HepG2 (cell line): ENCODE measurements around the gene NPAS2. TPM values are rescaled to one million over a fixed set of nuclear protein-coding genes. Genes with fewer than 3 reads are reported as not detected.

Source experiments
- ASH2L ChIP-seq: fragments of 300-600, 200-600 bp; sonication (generic); IDR thresholded peaks from 2 replicates; pipeline ENCODE4 v1.7.0; 2017; ENCODE audit warnings: low read depth, mild to moderate bottlenecking, moderate library complexity, mixed read lengths, low read length; ENCODE audit not compliant: insufficient read length
- CENPT ChIP-seq: sonication (generic); formaldehyde crosslinking; IDR thresholded peaks from 2 replicates; pipeline ENCODE4 v1.8.0; 2022; ENCODE audit warnings: low read depth, mild to moderate bottlenecking, moderate library complexity, missing genetic modification reagents
- EEA1 ChIP-seq: sonication (generic); formaldehyde crosslinking; IDR thresholded peaks from 2 replicates; pipeline ENCODE4 v1.5.1; 2020; ENCODE audit warnings: mild to moderate bottlenecking, missing genetic modification reagents, borderline replicate concordance
- FOXC1 ChIP-seq: sonication (generic); formaldehyde crosslinking; IDR thresholded peaks from 2 replicates; pipeline ENCODE4 v1.8.0; 2022; ENCODE audit warnings: mild to moderate bottlenecking, missing genetic modification reagents, borderline replicate concordance
- IKZF4 ChIP-seq: sonication (generic); formaldehyde crosslinking; IDR thresholded peaks from 2 replicates; pipeline ENCODE4 v1.5.1; 2020; ENCODE audit warnings: borderline replicate concordance, mild to moderate bottlenecking, low read depth, missing genetic modification reagents; ENCODE audit errors: not compliant biosample characterization
- MED13 ChIP-seq: sonication (generic); formaldehyde crosslinking; IDR thresholded peaks from 2 replicates; pipeline ENCODE4 v1.5.0; 2020; ENCODE audit warnings: missing genetic modification reagents
- NFATC3 ChIP-seq: sonication (generic); formaldehyde crosslinking; IDR thresholded peaks from 2 replicates; pipeline ENCODE4 v1.5.1; 2020; ENCODE audit warnings: mild to moderate bottlenecking, missing genetic modification reagents
- RAD51 ChIP-seq: fragments of 450-650 bp; IDR thresholded peaks from 2 replicates; pipeline ENCODE4 v1.6.1; 2016; ENCODE audit warnings: borderline replicate concordance
- RFXANK ChIP-seq: IDR thresholded peaks from 2 replicates; pipeline ENCODE4 v1.6.1; 2016
- SMAD9 ChIP-seq: sonication (generic); formaldehyde crosslinking; IDR thresholded peaks from 2 replicates; pipeline ENCODE4 v1.5.1; 2020; ENCODE audit warnings: mild to moderate bottlenecking, missing genetic modification reagents
- ZFP82 ChIP-seq: sonication (generic); formaldehyde crosslinking; IDR thresholded peaks from 2 replicates; pipeline ENCODE4 v1.5.1; 2020; ENCODE audit warnings: mild to moderate bottlenecking, missing genetic modification reagents, borderline replicate concordance
- ZNF432 ChIP-seq: sonication (generic); formaldehyde crosslinking; IDR thresholded peaks from 2 replicates; pipeline ENCODE4 v1.5.0; 2020; ENCODE audit warnings: missing genetic modification reagents, mild to moderate bottlenecking, borderline replicate concordance
- ZNF530 ChIP-seq: sonication (generic); formaldehyde crosslinking; IDR thresholded peaks from 2 replicates; pipeline ENCODE4 v1.5.0; 2020; ENCODE audit warnings: low read depth, mild to moderate bottlenecking, missing genetic modification reagents
- ZNF556 ChIP-seq: sonication (generic); formaldehyde crosslinking; IDR thresholded peaks from 2 replicates; pipeline ENCODE4 v1.4.0; 2020; ENCODE audit warnings: mild to moderate bottlenecking, missing genetic modification reagents, borderline replicate concordance
- ZNF629 ChIP-seq: sonication (generic); formaldehyde crosslinking; conservative IDR thresholded peaks from 2 replicates; pipeline ENCODE4 v1.5.0; 2020; ENCODE audit warnings: missing genetic modification reagents
- ZNF775 ChIP-seq: sonication (generic); formaldehyde crosslinking; IDR thresholded peaks from 2 replicates; pipeline ENCODE4 v1.4.0; 2020; ENCODE audit warnings: missing genetic modification reagents, mild to moderate bottlenecking, moderate library complexity, borderline replicate concordance
- ZNF879 ChIP-seq: sonication (generic); formaldehyde crosslinking; IDR thresholded peaks from 2 replicates; pipeline ENCODE4 v1.8.1; 2023; ENCODE audit warnings: missing genetic modification reagents
- ZSCAN22 ChIP-seq: sonication (generic); formaldehyde crosslinking; IDR thresholded peaks from 2 replicates; pipeline ENCODE4 v1.4.0; 2020; ENCODE audit warnings: mild to moderate bottlenecking, missing genetic modification reagents
- polyA plus RNA-seq, 8 experiments: library from polyadenylated mRNA; depleted of rRNA in 3 of 8; stranded (reverse) in 7 of 8; unstranded in 1 of 8; fragments of >200 nt; fragmentation: Illumina TruSeq in 4 of 8; extraction: Trizol in 4 of 8; gene quantifications; 2 replicates each; pipeline versions ENCODE4 v1.2.1 to v1.2.3, GENCODE V29; 2011 to 2016; ENCODE audit warnings: low read depth in 4 of 8, missing spikeins in 1 of 8, mixed read lengths in 1 of 8; ENCODE audit not compliant: insufficient read depth in 1 of 8
- total RNA-seq, 5 experiments: library from RNA; depleted of rRNA; stranded (reverse); fragments of >200 nt; fragmentation: Illumina TruSeq; extraction: Trizol; gene quantifications; 2 replicates each; pipeline ENCODE4 v1.2.3, GENCODE V29; 2016; ENCODE audit warnings: low read depth in 1 of 5
- TF ChIP-seq, protein P1 (sequence below): sonication (generic); formaldehyde crosslinking; IDR thresholded peaks from 2 replicates; pipeline ENCODE4 v1.9.0; 2022; ENCODE audit warnings: missing genetic modification reagents, mild to moderate bottlenecking, borderline replicate concordance
- TF ChIP-seq, protein P2 (sequence below): sonication (generic); formaldehyde crosslinking; conservative IDR thresholded peaks from 2 replicates; pipeline ENCODE4 v1.4.0; 2020; ENCODE audit warnings: missing genetic modification reagents
- TF ChIP-seq, protein P3 (sequence below): sonication (generic); formaldehyde crosslinking; IDR thresholded peaks from 2 replicates; pipeline ENCODE4 v1.9.0; 2022; ENCODE audit warnings: low read depth, missing genetic modification reagents
- TF ChIP-seq, protein P4 (sequence below): sonication (generic); formaldehyde crosslinking; IDR thresholded peaks from 2 replicates; pipeline ENCODE4 v1.4.0; 2020; ENCODE audit warnings: missing genetic modification reagents

The NPAS2 gene
- total and polyA plus RNA-seq, 2 of the 13 experiments (the other 11 are each of a cell fraction or from before 2014, with no cell fraction given): 14.8 to 37.5 TPM

DNA sequence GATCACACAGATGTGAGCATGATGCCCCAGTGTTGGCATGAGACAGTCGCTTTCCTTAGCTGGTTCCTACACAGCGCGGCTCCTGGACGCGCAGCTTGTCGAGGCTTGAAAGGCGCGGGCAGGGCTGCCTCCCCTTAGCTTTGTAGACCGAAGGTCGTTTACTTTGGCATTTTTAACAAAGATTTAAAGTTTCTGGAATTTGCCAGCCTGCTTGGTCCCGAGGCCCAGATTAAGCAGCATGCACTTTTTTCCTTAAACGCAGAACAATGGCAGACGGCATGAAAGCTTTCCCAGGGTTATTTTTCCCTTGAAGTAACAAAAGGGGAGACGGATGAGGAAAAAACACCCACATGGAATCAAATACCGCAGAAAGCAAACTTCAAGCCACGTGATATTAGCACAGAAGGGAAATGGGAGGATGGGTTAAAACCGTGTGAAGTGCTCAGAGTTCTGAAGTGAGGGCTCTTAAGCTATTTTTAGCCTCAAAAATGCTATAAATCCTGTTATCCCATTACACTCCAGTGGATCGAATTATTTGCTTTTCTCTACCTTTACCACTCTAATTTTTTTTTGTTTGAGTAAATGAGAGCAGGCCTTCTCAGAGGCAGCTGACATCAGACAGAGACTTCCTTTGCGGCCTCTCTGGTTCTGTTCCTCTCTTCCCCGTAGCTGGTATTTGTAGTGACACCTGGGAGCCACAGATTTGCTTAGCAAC, 55.7 kb downstream of the NPAS2 start (continued):
- TF ChIP-seq, protein P1, sequence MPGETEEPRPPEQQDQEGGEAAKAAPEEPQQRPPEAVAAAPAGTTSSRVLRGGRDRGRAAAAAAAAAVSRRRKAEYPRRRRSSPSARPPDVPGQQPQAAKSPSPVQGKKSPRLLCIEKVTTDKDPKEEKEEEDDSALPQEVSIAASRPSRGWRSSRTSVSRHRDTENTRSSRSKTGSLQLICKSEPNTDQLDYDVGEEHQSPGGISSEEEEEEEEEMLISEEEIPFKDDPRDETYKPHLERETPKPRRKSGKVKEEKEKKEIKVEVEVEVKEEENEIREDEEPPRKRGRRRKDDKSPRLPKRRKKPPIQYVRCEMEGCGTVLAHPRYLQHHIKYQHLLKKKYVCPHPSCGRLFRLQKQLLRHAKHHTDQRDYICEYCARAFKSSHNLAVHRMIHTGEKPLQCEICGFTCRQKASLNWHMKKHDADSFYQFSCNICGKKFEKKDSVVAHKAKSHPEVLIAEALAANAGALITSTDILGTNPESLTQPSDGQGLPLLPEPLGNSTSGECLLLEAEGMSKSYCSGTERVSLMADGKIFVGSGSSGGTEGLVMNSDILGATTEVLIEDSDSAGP (CRISPR knock-in tag): no peak
- TF ChIP-seq ZNF879 (CRISPR knock-in tag) (no peak), EEA1 (no peak), NFATC3 (no peak), ZNF556 (CRISPR knock-in tag) (no peak; the same call in 1 of the 2 replicates), ZSCAN22 (CRISPR knock-in tag) (no peak), ZFP82 (CRISPR knock-in tag) (no peak), FOXC1 (CRISPR knock-in tag) (0 out of 2 replicates have a peak, but pooled peaks have one; percentile 27), ZNF775 (CRISPR knock-in tag) (no peak), ZNF629 (CRISPR knock-in tag) (0 out of 2 replicates have a peak, but pooled peaks have one; percentile 12), ZNF530 (CRISPR knock-in tag) (no peak), IKZF4 (CRISPR knock-in tag) (no peak), RAD51 (peak; percentile 49), ASH2L (peak; percentile 84), ZNF432 (CRISPR knock-in tag) (no peak), MED13 (CRISPR knock-in tag) (no peak), CENPT (CRISPR knock-in tag) (no peak), RFXANK (no peak), SMAD9 (no peak)
- TF ChIP-seq, protein P2, sequence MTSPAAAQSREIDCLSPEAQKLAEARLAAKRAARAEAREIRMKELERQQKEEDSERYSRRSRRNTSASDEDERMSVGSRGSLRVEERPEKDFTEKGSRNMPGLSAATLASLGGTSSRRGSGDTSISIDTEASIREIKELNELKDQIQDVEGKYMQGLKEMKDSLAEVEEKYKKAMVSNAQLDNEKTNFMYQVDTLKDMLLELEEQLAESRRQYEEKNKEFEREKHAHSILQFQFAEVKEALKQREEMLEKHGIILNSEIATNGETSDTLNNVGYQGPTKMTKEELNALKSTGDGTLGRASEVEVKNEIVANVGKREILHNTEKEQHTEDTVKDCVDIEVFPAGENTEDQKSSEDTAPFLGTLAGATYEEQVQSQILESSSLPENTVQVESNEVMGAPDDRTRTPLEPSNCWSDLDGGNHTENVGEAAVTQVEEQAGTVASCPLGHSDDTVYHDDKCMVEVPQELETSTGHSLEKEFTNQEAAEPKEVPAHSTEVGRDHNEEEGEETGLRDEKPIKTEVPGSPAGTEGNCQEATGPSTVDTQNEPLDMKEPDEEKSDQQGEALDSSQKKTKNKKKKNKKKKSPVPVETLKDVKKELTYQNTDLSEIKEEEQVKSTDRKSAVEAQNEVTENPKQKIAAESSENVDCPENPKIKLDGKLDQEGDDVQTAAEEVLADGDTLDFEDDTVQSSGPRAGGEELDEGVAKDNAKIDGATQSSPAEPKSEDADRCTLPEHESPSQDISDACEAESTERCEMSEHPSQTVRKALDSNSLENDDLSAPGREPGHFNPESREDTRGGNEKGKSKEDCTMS (CRISPR knock-in tag): no peak
- TF ChIP-seq, protein P3, sequence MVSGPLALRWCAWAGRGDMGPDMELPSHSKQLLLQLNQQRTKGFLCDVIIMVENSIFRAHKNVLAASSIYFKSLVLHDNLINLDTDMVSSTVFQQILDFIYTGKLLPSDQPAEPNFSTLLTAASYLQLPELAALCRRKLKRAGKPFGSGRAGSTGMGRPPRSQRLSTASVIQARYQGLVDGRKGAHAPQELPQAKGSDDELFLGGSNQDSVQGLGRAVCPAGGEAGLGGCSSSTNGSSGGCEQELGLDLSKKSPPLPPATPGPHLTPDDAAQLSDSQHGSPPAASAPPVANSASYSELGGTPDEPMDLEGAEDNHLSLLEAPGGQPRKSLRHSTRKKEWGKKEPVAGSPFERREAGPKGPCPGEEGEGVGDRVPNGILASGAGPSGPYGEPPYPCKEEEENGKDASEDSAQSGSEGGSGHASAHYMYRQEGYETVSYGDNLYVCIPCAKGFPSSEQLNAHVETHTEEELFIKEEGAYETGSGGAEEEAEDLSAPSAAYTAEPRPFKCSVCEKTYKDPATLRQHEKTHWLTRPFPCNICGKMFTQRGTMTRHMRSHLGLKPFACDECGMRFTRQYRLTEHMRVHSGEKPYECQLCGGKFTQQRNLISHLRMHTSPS: peak; percentile 38; the same call in 1 of the 2 replicates
- TF ChIP-seq, protein P4, sequence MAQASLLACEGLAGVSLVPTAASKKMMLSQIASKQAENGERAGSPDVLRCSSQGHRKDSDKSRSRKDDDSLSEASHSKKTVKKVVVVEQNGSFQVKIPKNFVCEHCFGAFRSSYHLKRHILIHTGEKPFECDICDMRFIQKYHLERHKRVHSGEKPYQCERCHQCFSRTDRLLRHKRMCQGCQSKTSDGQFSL (CRISPR knock-in tag): no peak
